Ectodermal cell (in vitro differentiated cells): Measurements from ENCODE around the gene SNRPN.
"Not testable (repeated sequence)": the region's sequence is repeated elsewhere in the genome, so short reads cannot be mapped to it uniquely, and the experiment has no call there.

Experiments
- H3K27ac ChIP-seq: 2 replicates; pipeline ENCODE4 v1.7.0; 2013; ENCODE audit warnings: mild to moderate bottlenecking, low read depth, low read length; ENCODE audit not compliant: insufficient read depth, poor library complexity, severe bottlenecking
- H3K27me3 ChIP-seq: 2 replicates; pipeline ENCODE4 v1.7.0; 2013; ENCODE audit warnings: mild to moderate bottlenecking, low read length; ENCODE audit not compliant: insufficient read depth, control insufficient read depth, poor library complexity, severe bottlenecking
- H3K36me3 ChIP-seq: one replicate; pipeline ENCODE4 v1.7.0; 2013; ENCODE audit warnings: low read length; ENCODE audit not compliant: control insufficient read depth, insufficient read depth
- H3K4me1 ChIP-seq: one replicate; pipeline ENCODE4 v1.7.0; 2013; ENCODE audit warnings: low read length; ENCODE audit not compliant: control insufficient read depth, insufficient read depth
- H3K4me3 ChIP-seq: 2 replicates; pipeline ENCODE4 v1.7.0; 2013; ENCODE audit warnings: low read depth, low read length, control low read depth; ENCODE audit not compliant: insufficient read depth
- H3K9me3 ChIP-seq: 2 replicates; pipeline ENCODE4 v1.7.0; 2013; ENCODE audit warnings: mild to moderate bottlenecking, low read length, moderate library complexity; ENCODE audit not compliant: control insufficient read depth
- WGBS, 2 experiments: methylation state at CpG; one replicate each; pipeline ENCODE4 v1.1.7; 2013; ENCODE audit warnings: missing lambda C conversion rate in 2 of 2; 5-methylcytosine and 5-hydroxymethylcytosine counted together

Gene SNRPN

GRCh38 chr15:24938224-24938623 is 16.6 kb upstream of the SNRPN start:
- H3K27ac ChIP-seq, H3K4me1 ChIP-seq, H3K36me3 ChIP-seq, H3K27me3 ChIP-seq, H3K4me3 ChIP-seq, H3K9me3 ChIP-seq: not testable (repeated sequence)
- WGBS, 2 experiments: 71 to 83% methylated on average over 3 of the region's 3 CpGs

- Histone ChIP-seq H3K9me3 (peaks cover 2% of the 10 kb centered on the region), H3K27ac (no peak overlapping the region), H3K27me3 (no peaks in the 10 kb centered on the region), H3K4me3 (no peak overlapping the region), H3K4me1 (no peaks in the 10 kb centered on the region), H3K36me3 (no peaks in the 10 kb centered on the region)
- 50 to 68% methylated on average over 2 of the region's 2 CpGs for WGBS, 2 experiments
Measured at GRCh38 chr15:24940236-24940635, 14.6 kb upstream of the SNRPN start.

- WGBS, 2 experiments: 65 to 83% methylated on average over 1 of the region's 1 CpG
- no peaks in the 10 kb centered on the region for H3K27me3 ChIP-seq
- no peak overlapping the region for H3K4me3 ChIP-seq
- H3K9me3 ChIP-seq: peaks cover 2% of the 10 kb centered on the region
- H3K36me3 ChIP-seq: no peaks in the 10 kb centered on the region
- no peaks in the 10 kb centered on the region for H3K4me1 ChIP-seq
- H3K27ac ChIP-seq: no peak overlapping the region
Measured at GRCh38 chr15:24943361-24943760, 11.4 kb upstream of the SNRPN start.

- Histone ChIP-seq H3K27ac (no peak overlapping the region), H3K4me1 (no peaks in the 10 kb centered on the region), H3K4me3 (no peak overlapping the region), H3K9me3 (peaks cover 2% of the 10 kb centered on the region), H3K36me3 (no peaks in the 10 kb centered on the region), H3K27me3 (no peaks in the 10 kb centered on the region)
- WGBS, 2 experiments: 50 to 75% methylated on average over 1 of the region's 1 CpG
Measured at GRCh38 chr15:24944954-24945353, 9.8 kb upstream of the SNRPN start.

GRCh38 chr15:24945711-24946110 is 9.1 kb upstream of the SNRPN start:
- H3K27me3 ChIP-seq: no peaks in the 10 kb centered on the region
- H3K36me3 ChIP-seq: no peaks in the 10 kb centered on the region
- no peak overlapping the region for H3K4me3 ChIP-seq
- H3K4me1 ChIP-seq: no peaks in the 10 kb centered on the region
- H3K9me3 ChIP-seq: peaks cover 2% of the 10 kb centered on the region
- no peak overlapping the region for H3K27ac ChIP-seq
- WGBS, 2 experiments: 82 to 83% methylated on average over 1 of the region's 1 CpG

GRCh38 chr15:24948495-24948894 is 6.3 kb upstream of the SNRPN start:
- Histone ChIP-seq H3K9me3 (no peaks in the 10 kb centered on the region), H3K27me3 (no peaks in the 10 kb centered on the region), H3K36me3 (no peaks in the 10 kb centered on the region), H3K4me3 (no peak overlapping the region), H3K27ac (no peak overlapping the region), H3K4me1 (no peaks in the 10 kb centered on the region)
- WGBS, 2 experiments: 53 to 70% methylated on average over 1 of the region's 3 CpGs

- H3K4me1 ChIP-seq: no peaks in the 10 kb centered on the region
- 42 to 47% methylated on average over 31 of the region's 31 CpGs for WGBS, 2 experiments
- peaks cover 2% of the 10 kb centered on the region for H3K36me3 ChIP-seq
- peak overlapping the region; percentile 74 for H3K4me3 ChIP-seq
- no peaks in the 10 kb centered on the region for H3K27me3 ChIP-seq
- peak overlapping the region; percentile 89 for H3K27ac ChIP-seq
- H3K9me3 ChIP-seq: peaks cover 2% of the 10 kb centered on the region
Measured at GRCh38 chr15:24955531-24955921, 739 bp downstream of the SNRPN start.

GRCh38 chr15:24956111-24956838 is 1.5 kb downstream of the SNRPN start:
- no peaks in the 10 kb centered on the region for H3K27me3 ChIP-seq
- peaks cover 2% of the 10 kb centered on the region for H3K9me3 ChIP-seq
- peak overlapping the region; percentile 89 for H3K27ac ChIP-seq
- 49 to 55% methylated on average over 28 of the region's 28 CpGs for WGBS, 2 experiments
- peaks cover 2% of the 10 kb centered on the region for H3K36me3 ChIP-seq
- H3K4me3 ChIP-seq: peak overlapping the region; percentile 74
- no peaks in the 10 kb centered on the region for H3K4me1 ChIP-seq

GRCh38 chr15:24957691-24958090 is 2.9 kb downstream of the SNRPN start:
- Histone ChIP-seq H3K4me3 (peak overlapping the region; percentile 74), H3K9me3 (peaks cover 2% of the 10 kb centered on the region), H3K36me3 (peaks cover 2% of the 10 kb centered on the region), H3K27me3 (no peaks in the 10 kb centered on the region), H3K4me1 (no peaks in the 10 kb centered on the region), H3K27ac (no peak overlapping the region)
- WGBS, 2 experiments: 35 to 55% methylated on average over 2 of the region's 2 CpGs

- Histone ChIP-seq H3K27me3 (no peaks in the 10 kb centered on the region), H3K27ac (no peak overlapping the region), H3K9me3 (peaks cover 2% of the 10 kb centered on the region), H3K36me3 (peaks cover 5% of the 10 kb centered on the region), H3K4me1 (no peaks in the 10 kb centered on the region), H3K4me3 (no peak overlapping the region)
- 84 to 88% methylated on average over 4 of the region's 4 CpGs for WGBS, 2 experiments
Measured at GRCh38 chr15:24961967-24962366, 7.2 kb downstream of the SNRPN start.
